T1000 (cell line): ENCODE data around the gene AIF1.

Experiments
- DNase-seq: peaks from one replicate; lab custom pipeline; 2025; ENCODE audit warnings: mixed read lengths; lab: John Stamatoyannopoulos, UW

The AIF1 gene

DNA sequence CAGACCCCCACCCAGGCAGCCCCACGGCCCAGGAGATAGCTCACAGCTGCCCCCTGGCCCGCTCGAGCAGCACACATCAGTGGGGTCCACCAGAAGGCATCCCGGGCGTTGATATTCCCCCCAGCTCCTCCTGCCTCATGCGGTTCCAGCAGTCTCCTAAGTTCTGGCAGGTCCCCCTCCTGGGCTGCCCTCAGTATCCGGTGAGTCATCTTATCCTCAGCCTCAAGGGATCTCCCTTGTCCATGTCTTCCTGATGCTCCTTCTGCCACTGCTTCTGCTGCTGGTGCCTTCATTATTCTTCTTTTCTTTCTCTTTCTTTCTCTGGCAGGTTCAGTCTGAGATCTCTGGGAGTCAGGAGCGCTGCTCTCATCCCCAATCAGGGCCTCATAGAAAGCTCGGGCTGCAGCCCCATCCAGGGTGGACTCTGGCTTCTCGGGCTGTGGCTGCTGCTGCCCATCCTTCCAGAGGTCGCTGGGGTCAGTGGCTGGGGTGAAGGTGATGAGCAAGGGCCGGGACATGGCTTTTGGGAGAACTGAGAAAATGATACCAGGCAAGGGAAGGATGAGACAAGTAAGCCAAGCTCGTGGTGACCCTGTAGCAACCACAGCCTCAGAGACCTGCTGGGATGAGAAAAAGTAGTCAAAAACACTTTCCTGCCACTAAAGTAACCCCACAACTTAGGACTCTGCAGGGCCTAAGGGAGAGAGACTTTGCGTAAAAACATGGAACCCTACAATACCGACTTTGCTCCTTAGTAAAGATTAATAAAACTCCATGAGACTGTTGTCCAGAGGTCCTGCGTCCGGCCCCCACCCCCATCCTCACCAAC lies 49.1 kb downstream of the AIF1 start:
- DNase-seq = peak; percentile 28

DNA sequence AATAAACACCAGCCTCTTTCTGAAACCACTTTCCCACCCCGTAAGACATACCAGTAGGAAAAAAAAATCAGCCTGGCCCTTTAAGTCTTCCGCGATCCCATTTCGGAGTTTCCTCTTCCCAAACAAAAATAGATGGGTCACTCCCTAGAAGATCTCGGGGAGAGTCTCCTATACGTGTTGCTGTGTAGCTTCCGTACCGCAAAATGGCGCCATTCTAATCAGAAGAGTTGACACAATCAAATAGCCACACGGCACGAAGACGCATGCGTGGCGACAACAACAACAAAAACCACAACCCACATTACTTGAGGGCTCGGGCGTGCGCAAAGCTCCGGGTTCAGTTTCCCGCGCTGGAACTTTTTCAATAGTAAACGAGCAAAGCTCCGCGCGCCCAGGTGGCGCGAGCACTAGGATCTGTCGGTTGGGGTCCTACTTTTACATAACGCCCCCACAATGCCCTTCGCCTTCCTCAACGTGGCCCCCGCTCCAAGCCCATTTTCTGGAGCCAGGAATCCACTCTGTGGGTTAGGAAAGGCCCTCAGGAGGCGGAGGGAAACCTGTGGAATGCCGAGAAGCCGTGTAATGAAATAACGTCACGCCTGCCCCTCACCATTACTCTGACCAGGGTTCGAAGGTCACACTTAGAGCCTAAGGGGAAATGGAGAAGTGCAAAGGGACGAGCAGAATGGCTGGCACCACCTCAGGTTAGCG lies 49.9 kb downstream of the AIF1 start, which contains the start of gene GPANK1:
Gene GPANK1 (minus strand): TSS at position 208 of the 711 bp plus-strand sequence. CDS start 519 bp downstream, outside the sequence.
- peak; percentile 59 for DNase-seq

DNA sequence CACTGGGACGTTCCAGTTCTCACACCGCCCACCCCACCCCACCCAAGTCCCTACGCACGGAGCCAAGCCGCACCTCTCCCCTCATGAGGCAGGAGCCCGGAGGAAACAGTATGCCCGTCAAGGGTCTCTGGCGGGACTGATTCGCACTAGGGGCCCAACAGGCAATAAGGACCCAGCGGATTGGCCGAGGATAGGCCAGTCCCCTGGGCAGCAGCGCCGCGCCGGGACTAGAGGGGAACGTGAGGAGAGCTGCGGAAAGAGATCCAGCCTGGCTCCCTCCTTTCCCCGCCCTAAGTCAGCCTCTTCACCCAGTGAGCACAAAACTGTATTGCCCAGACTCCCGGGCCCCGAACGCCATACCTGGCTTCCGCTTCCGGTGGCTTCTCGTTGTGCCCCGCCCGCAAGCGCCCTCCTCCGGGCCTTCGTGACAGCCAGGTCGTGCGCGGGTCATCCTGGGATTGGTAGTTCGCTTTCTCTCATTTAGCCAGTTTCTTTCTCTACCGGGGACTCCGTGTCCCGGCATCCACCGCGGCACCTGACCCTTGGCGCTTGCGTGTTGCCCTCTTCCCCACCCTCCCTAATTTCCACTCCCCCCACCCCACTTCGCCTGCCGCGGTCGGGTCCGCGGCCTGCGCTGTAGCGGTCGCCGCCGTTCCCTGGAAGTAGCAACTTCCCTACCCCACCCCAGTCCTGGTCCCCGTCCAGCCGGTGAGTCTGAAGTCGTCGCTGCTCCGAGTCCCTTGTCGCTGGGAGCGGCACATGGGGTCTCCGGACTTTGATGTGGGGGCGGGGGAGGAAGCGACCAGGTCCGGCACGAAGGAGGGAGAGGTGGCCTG lies 50.7 kb downstream of the AIF1 start, which contains the start of gene CSNK2B:
Gene CSNK2B (plus strand): TSS at position 580 of the 836 bp plus-strand sequence. CDS start 752 bp downstream, outside the sequence.
- peak; percentile 94 for DNase-seq

DNA sequence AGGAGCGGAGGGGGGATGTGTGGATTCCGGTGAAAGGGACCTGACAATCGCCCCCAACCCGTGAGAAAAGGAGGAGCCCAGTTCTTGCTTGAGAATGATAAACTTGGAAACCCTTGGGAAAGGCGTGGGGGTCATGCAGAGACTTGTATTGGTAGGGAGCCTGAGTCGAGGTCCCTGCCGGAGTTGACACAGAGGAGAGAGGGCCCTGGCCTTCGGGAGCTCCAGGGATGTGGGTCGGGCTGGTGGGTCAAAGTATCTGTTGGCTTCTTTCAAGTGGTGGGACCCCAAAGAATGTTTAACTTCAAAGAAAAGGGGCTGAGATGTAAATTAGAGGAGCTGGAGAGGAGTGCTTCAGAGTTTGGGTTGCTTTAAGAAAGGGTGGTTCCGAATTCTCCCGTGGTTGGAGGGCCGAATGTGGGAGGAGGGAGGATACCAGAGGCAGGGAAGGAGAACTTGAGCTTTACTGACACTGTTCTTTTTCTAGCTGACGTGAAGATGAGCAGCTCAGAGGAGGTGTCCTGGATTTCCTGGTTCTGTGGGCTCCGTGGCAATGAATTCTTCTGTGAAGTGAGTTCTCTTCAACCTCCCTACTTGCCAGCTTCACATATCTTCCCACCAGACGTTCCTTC lies 51.4 kb downstream of the AIF1 start:
- DNase-seq = no peak
